Measurements from ENCODE around the gene AIMP2.
"Not testable (repeated sequence)": the region's sequence is repeated elsewhere in the genome, so short reads cannot be mapped to it uniquely, and the experiment has no call there.

The AIMP2 gene

GRCh38 chr7:6008668-6009611, at the start of gene AIMP2, which contains the start of gene PMS2:
TSS of gene AIMP2 (plus strand) at chr7:6009272. CDS start at chr7:6009364, 92 bp downstream.
TSS of gene PMS2 (minus strand) at chr7:6009049. CDS start at chr7:6009019, 30 bp downstream.
- peak; percentile 99 for DNase-seq
- Mint-ChIP-seq H3K4me3 (peak within 1 kb of the TSS; percentile 93), H3K27me3 (no peaks in the 10 kb centered on the region), H3K9me3 (no peaks in the 10 kb centered on the region), H3K4me1 (peaks cover 47% of the 10 kb centered on the region), H3K27ac (peak within 1 kb of the TSS; percentile 96), H3K36me3 (peaks cover 11% of the 10 kb centered on the region)
- CTCF ChIA-PET, result interaction anchor here (0.9 kb wide), 1 partner anchor 103 kb away, joined by 3 read pairs; no protein-coding TSS in a partner anchor

GRCh38 chr7:5963205-5963604, 45.9 kb upstream of the AIMP2 start:
- DNase-seq, CTCF ChIA-PET, H3K27me3 Mint-ChIP-seq, H3K4me1 Mint-ChIP-seq, H3K4me3 Mint-ChIP-seq, H3K27ac Mint-ChIP-seq, H3K9me3 Mint-ChIP-seq, H3K36me3 Mint-ChIP-seq: not testable (repeated sequence)

GRCh38 chr7:5963810-5964209, 45.3 kb upstream of the AIMP2 start:
- H3K4me1 Mint-ChIP-seq, DNase-seq, H3K27ac Mint-ChIP-seq, H3K9me3 Mint-ChIP-seq, H3K27me3 Mint-ChIP-seq, H3K36me3 Mint-ChIP-seq, CTCF ChIA-PET, H3K4me3 Mint-ChIP-seq: not testable (repeated sequence)

DNA sequence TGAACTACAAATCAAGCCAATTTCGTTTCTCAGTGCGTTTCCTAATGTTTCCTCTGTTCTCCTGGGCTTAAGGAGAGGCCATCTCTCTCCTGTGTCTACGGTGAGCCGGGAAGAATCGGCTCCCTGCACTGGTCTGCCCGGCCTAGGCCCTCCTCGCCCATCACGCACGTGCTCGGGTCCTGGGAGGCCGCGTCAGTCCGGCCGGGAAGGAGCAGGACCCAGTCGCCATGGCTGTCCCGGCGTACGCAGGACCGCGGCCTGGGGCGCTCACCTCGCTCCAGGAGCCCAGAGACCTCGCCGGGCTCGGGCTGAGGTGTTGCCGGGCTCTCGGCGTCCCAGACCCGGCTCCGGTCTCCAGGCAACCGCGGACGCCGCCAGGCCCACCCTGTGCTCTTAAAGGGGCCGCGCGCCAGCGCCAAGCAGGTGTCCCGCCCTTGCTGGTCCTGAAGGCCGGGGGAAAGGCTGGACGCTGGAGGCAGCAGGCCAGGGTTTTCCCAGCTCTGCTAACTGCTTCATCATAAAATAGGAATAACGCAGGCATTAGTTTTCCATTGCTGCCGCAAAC, 38.6 kb upstream of the AIMP2 start, which contains the start of gene RSPH10B:
Gene RSPH10B, minus strand, starts transcription at position 343 of the 565 bp plus-strand sequence. CDS start 3,573 bp downstream, outside the sequence.
- H3K27ac Mint-ChIP-seq, DNase-seq, CTCF ChIA-PET, H3K9me3 Mint-ChIP-seq, H3K36me3 Mint-ChIP-seq, H3K27me3 Mint-ChIP-seq, H3K4me3 Mint-ChIP-seq, H3K4me1 Mint-ChIP-seq: not testable (repeated sequence)

DNA sequence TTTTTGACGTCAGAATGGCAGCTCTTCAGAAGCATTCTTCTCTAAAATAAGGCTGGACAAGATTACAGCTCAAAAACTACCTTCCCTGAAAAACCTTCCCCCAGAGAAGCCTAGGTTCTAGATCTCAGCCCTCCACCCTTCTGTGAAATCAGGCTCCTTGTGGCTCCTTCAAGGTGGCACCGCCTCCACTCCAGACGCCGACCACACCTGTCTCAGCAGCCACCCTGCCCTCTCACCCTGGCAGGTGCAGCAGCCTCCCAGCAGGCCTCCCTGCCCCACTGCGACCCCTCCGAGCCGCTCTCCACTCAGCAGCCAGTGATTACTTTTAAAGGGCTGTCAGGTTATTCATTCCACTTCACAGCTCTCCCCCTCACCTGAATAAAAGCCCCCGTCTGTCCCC, 35.5 kb upstream of the AIMP2 start:
- H3K27ac Mint-ChIP-seq, H3K4me3 Mint-ChIP-seq, H3K9me3 Mint-ChIP-seq, H3K27me3 Mint-ChIP-seq, CTCF ChIA-PET, DNase-seq, H3K36me3 Mint-ChIP-seq, H3K4me1 Mint-ChIP-seq: not testable (repeated sequence)

DNA sequence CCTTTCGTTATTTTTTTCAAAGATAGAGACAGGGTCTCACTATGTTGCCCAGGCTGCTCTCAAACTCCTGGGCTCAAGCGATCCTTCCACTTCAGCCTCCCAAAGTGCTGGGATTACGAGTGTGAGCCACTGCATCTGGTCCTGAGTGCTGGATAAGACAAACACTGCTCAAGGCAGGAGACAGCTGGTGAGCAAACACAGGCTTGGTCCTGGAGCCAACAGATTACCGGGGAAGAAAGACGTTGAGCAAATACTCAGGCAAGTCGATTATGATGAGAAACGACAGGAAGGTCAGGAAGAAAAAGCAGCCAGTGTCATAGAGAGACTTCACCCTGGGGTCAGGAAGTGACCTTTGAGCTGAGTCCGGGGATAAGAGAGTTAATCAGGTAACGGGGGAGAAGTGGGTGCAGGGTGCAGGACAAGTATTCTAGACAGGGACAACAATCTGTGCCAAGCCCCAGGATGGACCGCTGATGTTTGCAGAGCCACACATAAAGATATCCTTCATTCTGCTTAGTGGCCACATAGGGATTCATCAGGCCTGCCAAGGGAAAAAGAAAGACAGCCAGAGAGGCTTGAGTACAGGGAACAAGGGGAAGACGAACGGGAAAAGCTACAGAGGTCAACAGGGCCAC, 29.3 kb upstream of the AIMP2 start:
- DNase-seq, CTCF ChIA-PET, H3K27ac Mint-ChIP-seq, H3K9me3 Mint-ChIP-seq, H3K27me3 Mint-ChIP-seq, H3K4me3 Mint-ChIP-seq, H3K4me1 Mint-ChIP-seq: not testable (repeated sequence)
- H3K36me3 Mint-ChIP-seq, result peaks cover 11% of the 10 kb centered on the region

GRCh38 chr7:5987061-5987460, 22.0 kb upstream of the AIMP2 start:
- CTCF ChIA-PET, H3K27ac Mint-ChIP-seq, H3K27me3 Mint-ChIP-seq, H3K4me1 Mint-ChIP-seq, DNase-seq, H3K4me3 Mint-ChIP-seq, H3K9me3 Mint-ChIP-seq: not testable (repeated sequence)
- H3K36me3 Mint-ChIP-seq, result peaks cover 17% of the 10 kb centered on the region

DNA sequence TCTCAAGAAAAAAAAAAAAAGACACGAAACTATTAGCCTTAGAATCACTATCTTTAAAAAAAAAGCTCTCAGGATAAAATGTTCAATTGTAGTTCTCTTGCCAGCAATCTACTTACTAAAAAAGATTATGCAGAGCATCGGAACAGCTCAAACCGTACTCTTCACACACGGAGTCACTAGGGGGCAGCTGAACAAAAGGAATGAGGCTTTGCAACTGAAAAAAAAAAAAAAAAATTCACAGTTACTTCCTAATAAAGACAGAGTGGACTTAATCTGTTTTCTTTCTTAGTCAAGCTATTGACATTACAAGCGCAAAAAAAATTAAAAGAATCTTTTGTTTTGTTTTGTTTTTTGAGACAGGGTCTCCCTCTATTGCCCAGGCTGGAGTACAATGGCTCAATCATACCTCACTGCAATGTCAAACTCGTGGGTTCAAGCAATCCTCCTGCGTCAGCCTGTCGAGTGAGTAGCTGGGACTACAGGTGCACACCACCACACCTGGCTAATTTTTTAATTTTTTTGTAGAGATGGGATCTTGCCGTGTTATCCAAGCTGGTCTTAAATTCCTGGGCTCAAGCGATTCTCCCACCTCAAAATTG, 11.8 kb upstream of the AIMP2 start:
- no peak overlapping the region for H3K4me3 Mint-ChIP-seq
- DNase-seq, result peak; percentile 64
- H3K9me3 Mint-ChIP-seq, result no peaks in the 10 kb centered on the region
- CTCF ChIA-PET, result interaction anchor here (0.6 to 4.3 kb wide), 11 partner anchors 9 to 861 kb away, joined by 3 to 28 read pairs (median 5); no protein-coding TSS in a partner anchor
- no peaks in the 10 kb centered on the region for H3K27me3 Mint-ChIP-seq
- H3K4me1 Mint-ChIP-seq, result no peaks in the 10 kb centered on the region
- H3K36me3 Mint-ChIP-seq, result peaks cover 29% of the 10 kb centered on the region
- H3K27ac Mint-ChIP-seq, result no peak overlapping the region

DNA sequence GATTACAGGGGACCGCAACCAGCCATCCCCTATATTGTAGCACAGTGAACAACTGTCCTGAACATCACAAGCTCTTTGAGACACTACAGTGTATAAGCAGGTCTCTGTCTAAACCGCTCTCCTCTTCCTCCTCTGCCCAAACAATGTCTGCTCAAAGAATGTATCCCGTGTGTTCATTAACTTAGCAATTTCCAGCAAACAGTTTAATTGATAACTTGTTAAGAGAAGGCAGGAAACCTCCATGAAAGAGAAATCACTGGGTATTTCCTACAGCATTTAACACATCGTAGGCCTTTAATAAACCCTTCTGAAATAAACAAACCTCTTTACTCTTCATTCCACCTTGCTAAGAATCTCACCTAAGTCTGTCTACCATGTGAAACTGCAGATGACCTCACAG, 1.7 kb upstream of the AIMP2 start:
- peak overlapping the region; percentile 59 for H3K4me3 Mint-ChIP-seq
- CTCF ChIA-PET, result interaction anchor here (1.1 kb wide), 1 partner anchor 11 kb away, joined by 3 read pairs; no protein-coding TSS in a partner anchor
- H3K9me3 Mint-ChIP-seq, result no peaks in the 10 kb centered on the region
- H3K27me3 Mint-ChIP-seq, result no peaks in the 10 kb centered on the region
- DNase-seq, result no peak
- H3K27ac Mint-ChIP-seq, result peak overlapping the region; percentile 8
- H3K4me1 Mint-ChIP-seq, result peaks cover 41% of the 10 kb centered on the region
- peaks cover 14% of the 10 kb centered on the region for H3K36me3 Mint-ChIP-seq

DNA sequence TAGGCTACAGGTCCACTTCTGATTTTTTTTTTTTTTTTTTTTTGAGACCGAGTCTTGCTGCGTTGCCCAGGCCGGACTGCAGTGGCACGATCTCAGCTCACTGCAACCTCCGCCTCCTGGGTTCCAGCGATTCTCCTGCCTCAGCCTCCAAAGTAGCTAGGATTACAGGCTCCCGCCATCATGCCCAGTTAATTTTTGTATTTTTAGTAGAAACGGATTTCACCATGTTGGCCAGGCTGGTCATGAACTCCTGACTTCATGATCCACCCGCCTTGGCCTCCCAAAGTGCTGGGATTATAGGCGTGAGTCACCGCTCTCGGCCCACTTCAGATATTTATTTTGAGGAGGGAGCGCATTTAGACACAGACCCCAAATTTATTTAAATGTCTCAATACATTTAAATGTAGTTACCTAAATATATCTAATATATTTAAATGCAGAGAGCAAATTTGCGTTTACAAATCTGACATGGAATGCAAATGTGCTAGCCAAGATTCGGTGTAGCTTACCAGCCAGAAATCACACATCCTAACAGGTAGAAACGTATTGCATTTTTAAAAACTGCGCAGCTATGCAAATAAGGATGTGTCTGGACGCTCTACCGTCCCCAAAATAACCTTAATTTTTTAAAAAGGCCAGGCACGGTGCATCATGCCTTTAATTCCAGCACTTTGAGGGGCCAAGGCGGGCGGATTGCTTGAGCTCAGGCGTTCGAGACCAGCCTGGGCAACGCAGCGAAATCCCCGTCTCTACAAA, 1.1 kb upstream of the AIMP2 start:
- Mint-ChIP-seq H3K4me3 (peak overlapping the region; percentile 93), H3K27ac (peak overlapping the region; percentile 64), H3K4me1 (peaks cover 47% of the 10 kb centered on the region), H3K36me3 (peaks cover 15% of the 10 kb centered on the region)
- CTCF ChIA-PET, result interaction anchor here (0.6 to 1.1 kb wide), 3 partner anchors 11 to 104 kb away, joined by 3 read pairs; no protein-coding TSS in a partner anchor
- DNase-seq, H3K27me3 Mint-ChIP-seq, H3K9me3 Mint-ChIP-seq: not testable (repeated sequence)

DNA sequence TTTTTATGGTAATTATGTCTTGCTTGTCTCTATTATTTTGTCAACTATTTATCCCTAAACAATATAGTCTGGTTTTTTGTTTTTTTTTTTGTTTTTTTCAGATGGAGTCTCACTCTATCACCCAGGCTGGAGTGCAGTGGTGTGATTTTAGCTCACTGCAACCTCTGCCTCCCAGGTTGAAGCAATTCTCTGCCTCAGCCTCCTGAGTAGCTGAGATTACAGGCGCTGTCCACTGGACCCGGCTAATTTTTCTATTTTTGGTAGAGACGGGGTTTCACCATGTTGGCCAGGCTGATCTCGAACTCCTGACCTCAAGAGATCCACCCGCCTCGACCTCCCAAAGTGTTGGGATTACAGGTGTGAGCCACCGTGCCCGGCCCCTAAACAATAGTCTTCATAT, 1.3 kb downstream of the AIMP2 start:
- H3K9me3 Mint-ChIP-seq, H3K27me3 Mint-ChIP-seq, CTCF ChIA-PET, DNase-seq: not testable (repeated sequence)
- Mint-ChIP-seq H3K4me1 (peaks cover 47% of the 10 kb centered on the region), H3K27ac (peak overlapping the region; percentile 83), H3K36me3 (peaks cover 14% of the 10 kb centered on the region), H3K4me3 (peak overlapping the region; percentile 93)

DNA sequence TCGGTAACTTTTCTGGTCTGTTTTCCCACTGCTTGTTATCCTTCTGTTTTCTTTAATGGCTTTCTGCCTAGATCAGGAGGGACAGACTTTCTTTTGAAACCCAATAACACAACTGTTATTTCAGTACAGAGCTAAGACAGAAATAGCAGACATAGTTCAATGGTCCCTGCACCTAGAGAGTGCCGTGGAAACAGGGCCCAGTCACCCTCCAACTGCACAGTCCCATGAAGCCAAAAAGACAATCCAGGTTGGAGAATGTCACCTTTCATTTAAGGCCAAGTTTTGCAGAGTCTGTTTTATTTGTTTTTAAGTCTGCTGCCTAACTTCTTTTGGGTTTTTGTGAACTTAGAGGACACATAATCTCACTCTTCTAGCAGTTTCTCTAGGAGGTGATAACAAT, 2.5 kb downstream of the AIMP2 start:
- peaks cover 42% of the 10 kb centered on the region for H3K4me1 Mint-ChIP-seq
- no peak overlapping the region for H3K4me3 Mint-ChIP-seq
- H3K36me3 Mint-ChIP-seq, result peaks cover 16% of the 10 kb centered on the region
- no peak for DNase-seq
- no peaks in the 10 kb centered on the region for H3K9me3 Mint-ChIP-seq
- no peaks in the 10 kb centered on the region for H3K27me3 Mint-ChIP-seq
- CTCF ChIA-PET, result no interaction called here
- H3K27ac Mint-ChIP-seq, result no peak overlapping the region

GRCh38 chr7:6012355-6013104, 3.5 kb downstream of the AIMP2 start:
- Mint-ChIP-seq H3K27me3 (no peaks in the 10 kb centered on the region), H3K9me3 (no peaks in the 10 kb centered on the region), H3K4me3 (no peak overlapping the region), H3K36me3 (peaks cover 21% of the 10 kb centered on the region), H3K27ac (no peak overlapping the region), H3K4me1 (peaks cover 34% of the 10 kb centered on the region)
- CTCF ChIA-PET, result no interaction called here
- DNase-seq, result no peak
